ENCODE data around the gene BBLN.
"Not testable (repeated sequence)": the region's sequence is repeated elsewhere in the genome, so short reads cannot be mapped to it uniquely, and the experiment has no call there.

The BBLN gene

GRCh38 chr9:128124873-128125579 is 35.0 kb upstream of the BBLN start:
- no peak for DNase-seq

- no peak for DNase-seq
Observed at GRCh38 chr9:128125580-128126354, 34.3 kb upstream of the BBLN start.

GRCh38 chr9:128127568-128127989 is 32.5 kb upstream of the BBLN start, which contains the start of gene PTGES2:
Gene PTGES2, minus strand, starts transcription at chr9:128127729. Its CDS starts 12 bp downstream, at chr9:128127717.
- DNase-seq: peak; percentile 63

GRCh38 chr9:128127990-128128835 is 31.9 kb upstream of the BBLN start:
- peak; percentile 85 for DNase-seq

- DNase-seq: no peak
Observed at GRCh38 chr9:128128836-128129590, 31.1 kb upstream of the BBLN start.

- DNase-seq: not testable (repeated sequence)
Observed at GRCh38 chr9:128129976-128130590, 30.0 kb upstream of the BBLN start.

- not testable (repeated sequence) for DNase-seq
Observed at GRCh38 chr9:128130651-128131050, 29.4 kb upstream of the BBLN start.

GRCh38 chr9:128131346-128131745 is 28.7 kb upstream of the BBLN start:
- DNase-seq: not testable (repeated sequence)

- not testable (repeated sequence) for DNase-seq
Observed at GRCh38 chr9:128132139-128132538, 27.9 kb upstream of the BBLN start.

GRCh38 chr9:128135561-128135960 is 24.5 kb upstream of the BBLN start:
- DNase-seq: not testable (repeated sequence)

GRCh38 chr9:128136816-128137793 is 23.0 kb upstream of the BBLN start:
- DNase-seq: no peak

GRCh38 chr9:128138001-128138400 is 22.1 kb upstream of the BBLN start:
- DNase-seq: no peak

- DNase-seq: no peak
Observed at GRCh38 chr9:128139621-128140020, 20.4 kb upstream of the BBLN start.

- DNase-seq: no peak
Observed at GRCh38 chr9:128141604-128142003, 18.5 kb upstream of the BBLN start.

GRCh38 chr9:128142061-128142460 is 18.0 kb upstream of the BBLN start:
- no peak for DNase-seq

GRCh38 chr9:128142596-128142995 is 17.5 kb upstream of the BBLN start:
- no peak for DNase-seq

- no peak for DNase-seq
Observed at GRCh38 chr9:128143525-128144238, 16.4 kb upstream of the BBLN start.

- no peak for DNase-seq
Observed at GRCh38 chr9:128144239-128145181, 15.6 kb upstream of the BBLN start.

- DNase-seq: no peak
Observed at GRCh38 chr9:128145536-128145935, 14.5 kb upstream of the BBLN start.

Data from NCI-H1092 (cell line).